H1 (cell line): ENCODE measurements around the gene GP1BB.

Source experiments
- BACH1 ChIP-seq: IDR thresholded peaks from 2 replicates; pipeline ENCODE4 v1.6.1; 2012; ENCODE audit warnings: low read length, improper control_type of control experiment
- CTCF ChIP-seq, 3 experiments: IDR thresholded peaks; 1 replicate in 2 of 3; 2 replicates in 1 of 3; pipeline versions ENCODE4 v1.5.1 to v1.6.1; 2011; ENCODE audit warnings: low read length in 3 of 3, mild to moderate bottlenecking in 3 of 3, inconsistent platforms in 2 of 3, low read depth in 1 of 3, moderate library complexity in 1 of 3; ENCODE audit not compliant: insufficient read depth in 1 of 3; ENCODE audit errors: control extremely low read depth in 1 of 3
- EP300 ChIP-seq, 2 experiments: IDR thresholded peaks; 1 replicate in 1 of 2; 2 replicates in 1 of 2; pipeline ENCODE4 v1.6.1; 2011 to 2012; ENCODE audit warnings: low read depth in 2 of 2, low read length in 2 of 2, mild to moderate bottlenecking in 2 of 2, borderline replicate concordance in 1 of 2, inconsistent platforms in 1 of 2, moderate library complexity in 1 of 2
- GTF2F1 ChIP-seq: IDR thresholded peaks from 2 replicates; pipeline ENCODE4 v1.6.1; 2012; ENCODE audit warnings: low read depth, low read length, improper control_type of control experiment, borderline replicate concordance
- JUND ChIP-seq: IDR thresholded peaks from 2 replicates; pipeline ENCODE4 v1.6.1; 2011; ENCODE audit warnings: mild to moderate bottlenecking, improper control_type of control experiment, low read length
- POLR2A ChIP-seq, 2 experiments: IDR thresholded peaks; 1 replicate in 1 of 2; 2 replicates in 1 of 2; pipeline ENCODE4 v1.6.1; 2011; ENCODE audit warnings: low read depth in 2 of 2, low read length in 2 of 2, mild to moderate bottlenecking in 2 of 2; ENCODE audit errors: control extremely low read depth in 1 of 2
- RFX5 ChIP-seq: IDR thresholded peaks from 2 replicates; pipeline ENCODE4 v1.6.1; 2011; ENCODE audit warnings: low read depth, low read length, improper control_type of control experiment, borderline replicate concordance
- SIN3A ChIP-seq, 2 experiments: IDR thresholded peaks in 1 of 2; conservative IDR thresholded peaks in 1 of 2; 2 replicates each; pipeline ENCODE4 v1.6.1; 2011 to 2012; ENCODE audit warnings: low read length in 2 of 2, improper control_type of control experiment in 1 of 2, low read depth in 1 of 2, mild to moderate bottlenecking in 1 of 2
- TBP ChIP-seq: IDR thresholded peaks from 2 replicates; pipeline ENCODE4 v1.6.1; 2011; ENCODE audit warnings: low read depth, low read length, improper control_type of control experiment
- TF ChIP-seq, protein P1 (sequence below): IDR thresholded peaks from 2 replicates; pipeline ENCODE4 v1.6.1; 2011; ENCODE audit warnings: low read length, improper control_type of control experiment

- TF ChIP-seq CTCF (IDR thresholded peaks at IDR 0.05; ENCODE audit: control extremely low read depth in 1 of 3, insufficient read depth in 1 of 3, low read depth in 1 of 3, low read length in 3 of 3) (no peak), JUND (no peak), SIN3A (conservative IDR thresholded peaks at IDR 0.05 in 1 of 2, IDR thresholded peaks at IDR 0.05 in 1 of 2; ENCODE audit: low read depth in 1 of 2, low read length in 2 of 2) (no peak), EP300 (IDR thresholded peaks at IDR 0.05; ENCODE audit: borderline replicate concordance in 1 of 2, low read depth in 2 of 2, low read length in 2 of 2) (no peak), TBP (no peak), BACH1 (no peak), GTF2F1 (no peak), RFX5 (no peak), POLR2A (IDR thresholded peaks at IDR 0.05; ENCODE audit: control extremely low read depth in 1 of 2, low read depth in 2 of 2, low read length in 2 of 2) (no peak)
- TF ChIP-seq, protein P1, sequence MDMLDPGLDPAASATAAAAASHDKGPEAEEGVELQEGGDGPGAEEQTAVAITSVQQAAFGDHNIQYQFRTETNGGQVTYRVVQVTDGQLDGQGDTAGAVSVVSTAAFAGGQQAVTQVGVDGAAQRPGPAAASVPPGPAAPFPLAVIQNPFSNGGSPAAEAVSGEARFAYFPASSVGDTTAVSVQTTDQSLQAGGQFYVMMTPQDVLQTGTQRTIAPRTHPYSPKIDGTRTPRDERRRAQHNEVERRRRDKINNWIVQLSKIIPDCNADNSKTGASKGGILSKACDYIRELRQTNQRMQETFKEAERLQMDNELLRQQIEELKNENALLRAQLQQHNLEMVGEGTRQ: no peak
Observed at GRCh38 chr22:19751497-19752245, 28.3 kb downstream of the GP1BB start.
